GM06990 (cell line): Measurements from ENCODE around the gene AANAT.

Experiments
- DNase-seq: peaks from one replicate; pipeline ENCODE4 v3.0.0-alpha.2; 2011; ENCODE audit not compliant: insufficient read length; ENCODE audit errors: extremely low read depth
- H3K27me3 ChIP-seq: replicated peaks from 2 replicates; pipeline ENCODE4 v1.6.0; 2011; ENCODE audit warnings: low read length; ENCODE audit not compliant: control insufficient read depth, insufficient read depth
- H3K36me3 ChIP-seq: 2 replicates; pipeline ENCODE4 v1.5.1; 2011; ENCODE audit warnings: low read length; ENCODE audit not compliant: control insufficient read depth, insufficient read depth
- H3K4me3 ChIP-seq: replicated peaks from 2 replicates; pipeline ENCODE4 v1.5.1; 2011; ENCODE audit warnings: low read depth, mild to moderate bottlenecking, control low read depth, low read length
- TF ChIP-seq, protein P1 (sequence below): IDR thresholded peaks from 2 replicates; pipeline ENCODE4 v1.5.1; 2011; ENCODE audit warnings: low read length, control low read depth, mild to moderate bottlenecking, inconsistent platforms; ENCODE audit not compliant: insufficient read depth, poor library complexity, severe bottlenecking

Gene AANAT

DNA sequence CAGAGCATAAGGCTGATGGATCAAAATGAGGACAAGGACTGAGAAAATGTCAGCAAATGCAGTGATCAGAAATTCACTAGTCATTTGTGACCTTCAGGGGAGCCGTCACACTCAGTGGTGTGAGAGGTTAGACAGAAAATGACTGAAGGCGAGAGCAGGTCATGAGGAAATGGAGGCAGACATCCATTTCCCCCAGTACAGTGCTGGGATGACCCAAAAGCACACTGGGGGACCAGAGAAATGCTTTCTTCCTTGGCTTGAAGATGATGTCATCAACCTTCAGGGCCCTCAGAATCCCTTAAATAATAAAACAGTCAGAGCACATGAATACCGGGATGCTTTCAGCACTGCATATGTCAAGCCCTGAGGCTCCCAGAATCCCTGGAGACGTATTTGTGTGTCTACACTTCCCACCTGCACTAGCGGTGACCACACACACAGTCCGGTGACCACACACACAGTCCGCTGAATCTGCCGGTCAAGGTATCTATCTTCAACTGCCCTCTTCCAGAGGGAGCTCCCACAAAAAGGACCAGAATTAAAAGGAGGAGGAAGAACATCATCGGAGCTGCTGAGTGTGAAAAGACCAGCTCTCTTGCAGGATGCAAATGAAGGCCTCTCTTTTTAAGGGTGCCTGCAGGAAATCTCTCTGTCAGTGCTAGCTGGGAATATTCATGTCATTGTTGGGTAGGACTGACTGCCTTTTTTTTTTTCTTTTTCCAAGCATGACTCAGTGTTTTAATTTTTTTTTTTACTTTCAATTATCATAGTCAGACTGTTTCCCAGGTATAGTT, 22.7 kb upstream of the AANAT start:
- TF ChIP-seq, protein P1, sequence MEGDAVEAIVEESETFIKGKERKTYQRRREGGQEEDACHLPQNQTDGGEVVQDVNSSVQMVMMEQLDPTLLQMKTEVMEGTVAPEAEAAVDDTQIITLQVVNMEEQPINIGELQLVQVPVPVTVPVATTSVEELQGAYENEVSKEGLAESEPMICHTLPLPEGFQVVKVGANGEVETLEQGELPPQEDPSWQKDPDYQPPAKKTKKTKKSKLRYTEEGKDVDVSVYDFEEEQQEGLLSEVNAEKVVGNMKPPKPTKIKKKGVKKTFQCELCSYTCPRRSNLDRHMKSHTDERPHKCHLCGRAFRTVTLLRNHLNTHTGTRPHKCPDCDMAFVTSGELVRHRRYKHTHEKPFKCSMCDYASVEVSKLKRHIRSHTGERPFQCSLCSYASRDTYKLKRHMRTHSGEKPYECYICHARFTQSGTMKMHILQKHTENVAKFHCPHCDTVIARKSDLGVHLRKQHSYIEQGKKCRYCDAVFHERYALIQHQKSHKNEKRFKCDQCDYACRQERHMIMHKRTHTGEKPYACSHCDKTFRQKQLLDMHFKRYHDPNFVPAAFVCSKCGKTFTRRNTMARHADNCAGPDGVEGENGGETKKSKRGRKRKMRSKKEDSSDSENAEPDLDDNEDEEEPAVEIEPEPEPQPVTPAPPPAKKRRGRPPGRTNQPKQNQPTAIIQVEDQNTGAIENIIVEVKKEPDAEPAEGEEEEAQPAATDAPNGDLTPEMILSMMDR: no peak
- DNase-seq: no peak
- no peaks in the 10 kb centered on the region; the same call in 1 of the 2 replicates for H3K36me3 ChIP-seq
- H3K27me3 ChIP-seq: no peaks in the 10 kb centered on the region
- H3K4me3 ChIP-seq: peak overlapping the region; percentile 16; the same call in 1 of the 2 replicates

DNA sequence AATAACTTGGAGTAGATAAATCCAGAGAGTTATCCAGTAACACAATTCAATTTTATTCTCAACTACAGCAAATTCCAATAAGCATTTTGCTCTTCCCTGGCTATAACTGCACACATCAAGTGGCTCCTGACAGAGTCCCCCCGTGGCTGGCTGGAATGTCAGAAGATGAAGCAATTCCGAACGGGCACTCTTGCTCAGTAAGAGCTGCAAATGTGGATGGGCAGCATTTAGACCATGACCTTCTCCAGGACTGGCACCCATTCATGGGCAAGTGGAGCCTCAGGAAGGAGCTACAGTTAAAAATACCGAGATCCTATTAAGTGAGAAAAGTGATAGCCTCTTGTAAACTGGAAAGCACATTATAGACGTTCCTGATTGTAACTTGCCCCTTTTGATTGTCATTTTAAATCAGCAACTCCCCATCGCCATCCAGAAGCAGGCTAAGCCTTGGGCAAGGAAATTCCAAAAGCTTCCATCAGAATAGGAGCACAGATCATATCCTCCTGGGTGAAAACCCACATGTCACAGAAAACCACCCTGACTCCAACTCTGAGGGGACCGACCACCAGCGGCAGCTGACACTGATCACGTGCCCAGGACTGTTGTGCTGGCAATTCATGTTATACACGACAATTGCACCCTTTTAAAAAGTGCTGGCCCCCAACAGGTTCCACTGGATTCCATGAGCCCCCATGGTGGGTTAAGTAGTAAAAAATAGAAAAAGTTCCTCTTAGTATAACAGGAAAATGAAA, 21.5 kb upstream of the AANAT start:
- no peak overlapping the region for H3K4me3 ChIP-seq
- H3K27me3 ChIP-seq: no peaks in the 10 kb centered on the region
- TF ChIP-seq, protein P1: no peak
- DNase-seq: no peak
- no peaks in the 10 kb centered on the region for H3K36me3 ChIP-seq

DNA sequence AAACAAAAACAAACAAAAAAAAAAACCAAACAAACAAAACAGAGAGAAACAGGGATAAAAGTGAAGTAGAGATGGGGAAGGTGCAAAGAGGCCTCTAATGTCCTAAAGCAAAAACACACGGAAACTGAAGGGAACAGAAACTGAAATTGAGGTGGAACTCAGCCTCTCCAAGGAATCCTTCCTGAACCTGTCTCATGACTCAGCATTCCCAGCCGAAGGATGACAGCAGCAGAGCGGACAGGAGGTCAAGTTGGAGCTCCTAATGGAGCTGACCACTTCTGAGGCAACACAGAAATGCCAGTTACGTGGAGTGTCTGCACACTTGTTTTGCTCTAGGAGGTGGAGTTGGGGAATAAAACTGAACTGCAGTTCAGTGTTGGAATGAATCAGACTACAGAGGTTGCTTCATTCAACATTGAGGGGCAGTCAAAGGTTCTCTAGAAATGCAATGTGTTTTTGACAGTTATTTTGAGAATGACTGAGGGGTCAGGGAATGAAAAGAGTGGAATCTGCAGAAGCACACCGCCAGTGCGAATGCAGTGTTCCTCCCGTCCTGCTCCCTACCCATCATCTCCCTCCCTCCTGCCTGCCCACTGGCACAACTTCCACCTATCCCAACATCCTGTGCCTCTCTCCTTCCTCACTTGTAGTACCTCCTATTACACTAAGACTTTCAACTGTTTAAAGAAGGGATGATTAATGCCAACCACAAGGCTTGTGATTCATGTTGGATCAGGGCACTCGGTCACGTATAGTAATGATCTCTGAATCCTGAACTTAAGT, 20.8 kb upstream of the AANAT start:
- TF ChIP-seq, protein P1: no peak
- no peaks in the 10 kb centered on the region for H3K27me3 ChIP-seq
- DNase-seq: no peak
- no peaks in the 10 kb centered on the region for H3K36me3 ChIP-seq
- no peak overlapping the region for H3K4me3 ChIP-seq

DNA sequence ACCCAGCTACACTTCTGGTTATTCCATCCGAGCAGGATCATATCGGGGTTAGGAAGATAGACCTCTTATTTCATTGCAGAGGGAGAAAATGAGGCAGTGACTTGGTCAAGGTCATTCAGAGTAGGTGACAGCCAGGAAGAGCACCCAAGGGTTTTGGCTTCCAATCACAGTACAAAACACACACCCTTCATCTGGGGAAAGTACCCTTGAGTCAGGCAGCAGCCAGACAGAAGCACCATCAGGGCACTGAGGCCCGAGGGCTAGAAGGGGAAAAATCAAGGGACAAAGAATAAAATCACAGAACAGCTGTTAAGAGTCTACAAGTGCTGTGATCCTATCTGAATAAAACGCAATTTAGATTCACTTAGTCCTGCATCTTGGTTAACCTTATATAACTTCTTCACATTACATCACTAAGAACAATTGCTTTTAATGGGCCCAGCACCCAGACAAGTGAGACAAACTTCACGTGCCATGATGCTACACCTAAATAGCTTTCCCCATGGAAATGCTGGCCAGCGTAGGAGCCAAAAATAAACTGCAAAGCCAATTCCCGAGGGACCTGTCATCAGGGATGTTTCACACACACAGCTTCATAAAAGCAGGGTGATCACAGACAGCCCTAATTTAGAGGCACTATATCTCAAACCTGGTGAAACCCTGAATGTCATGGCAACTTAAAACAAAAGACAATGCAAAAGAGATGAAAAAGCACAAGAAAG, 19.3 kb upstream of the AANAT start:
- H3K36me3 ChIP-seq: no peaks in the 10 kb centered on the region
- no peaks in the 10 kb centered on the region for H3K27me3 ChIP-seq
- no peak overlapping the region for H3K4me3 ChIP-seq
- TF ChIP-seq, protein P1: no peak
- no peak for DNase-seq

DNA sequence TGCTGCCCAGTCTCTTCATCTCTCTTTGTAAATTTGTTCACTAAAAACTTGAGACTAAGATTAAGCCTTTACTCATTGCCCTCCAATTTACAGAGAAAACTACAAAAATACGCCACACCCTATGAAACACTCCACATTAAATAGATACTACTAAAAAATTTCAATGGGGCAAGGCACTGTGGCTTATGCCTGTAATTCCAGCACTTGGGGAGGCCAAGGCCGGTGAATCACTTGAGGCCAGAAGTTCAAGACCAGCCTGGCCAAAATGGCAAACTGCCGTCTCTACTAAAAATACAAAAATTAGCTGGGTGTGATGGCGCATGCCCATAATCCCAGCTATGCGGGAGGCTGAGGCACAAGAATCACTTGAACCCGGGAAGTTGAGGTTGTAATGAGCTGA, 18.3 kb upstream of the AANAT start:
- DNase-seq: no peak
- Histone ChIP-seq H3K36me3 (no peaks in the 10 kb centered on the region), H3K4me3 (no peak overlapping the region), H3K27me3 (no peaks in the 10 kb centered on the region)
- TF ChIP-seq, protein P1: no peak
